Measurements from ENCODE around the gene COL6A2. TPM values are rescaled to one million over a fixed set of nuclear protein-coding genes. Genes with fewer than 3 reads are reported as not detected.

COL6A2 gene
- polyA plus RNA-seq, 1 of the 3 experiments (the other 2 are of a cell fraction) = 108 TPM

GRCh38 chr21:46155514-46156377 lies 57.8 kb downstream of the COL6A2 start, which contains the start of gene FTCD:
Gene FTCD, minus strand, starts transcription at chr21:46155579. Its CDS starts 56 bp downstream, at chr21:46155523.
- no peak within 1 kb of the TSS for H2AFZ ChIP-seq (ENCODE audit: low read depth)
- no peak for DNase-seq
- H3F3A ChIP-seq (replicated peaks; ENCODE audit: insufficient read depth) = no peaks in the 10 kb centered on the region
- WGBS (ENCODE audit: low lambda C conversion rate) = 80% methylated on average over 15 of the region's 34 CpGs
- H3K9ac ChIP-seq = no peak within 1 kb of the TSS
- H3K9me2 ChIP-seq = no peaks in the 10 kb centered on the region
- no peak for TF ChIP-seq POLR2AphosphoS5 (IDR thresholded peaks at IDR 0.05; ENCODE audit: low read depth, low read length)
- TF ChIP-seq RAD21 (IDR thresholded peaks at IDR 0.05; ENCODE audit: low read length) = no peak
- TF ChIP-seq TCF12 (IDR thresholded peaks at IDR 0.05) = no peak
- TF ChIP-seq YY1 (IDR thresholded peaks at IDR 0.05; ENCODE audit: low read depth) = no peak
- TF ChIP-seq RXRA (IDR thresholded peaks at IDR 0.05; ENCODE audit: borderline replicate concordance, low read depth) = no peak
- no peak for TF ChIP-seq EZH2phosphoT487 (IDR thresholded peaks at IDR 0.05; ENCODE audit: borderline replicate concordance, low read depth)
- TF ChIP-seq REST (IDR thresholded peaks at IDR 0.05; ENCODE audit: low read depth, low read length) = no peak
- no peak for TF ChIP-seq EP300 (IDR thresholded peaks at IDR 0.05; ENCODE audit: borderline replicate concordance in 1 of 2, low read depth in 1 of 2, low read length in 1 of 2)
- TF ChIP-seq NRF1 (IDR thresholded peaks at IDR 0.05; ENCODE audit: low read depth, low read length) = no peak
- H3K4me3 ChIP-seq (ENCODE audit: low read depth in 2 of 2, low read length in 1 of 2) = no peak within 1 kb of the TSS
- H3K4me1 ChIP-seq (ENCODE audit: control insufficient read depth in 1 of 2, insufficient read depth in 2 of 2, low read depth in 1 of 2, low read length in 1 of 2) = peaks cover 0 to 4% of the 10 kb centered on the region in 2 experiments; a peak in 2 of 4 replicates
- H3K27ac ChIP-seq (ENCODE audit: low read depth in 2 of 2, low read length in 1 of 2) = no peak within 1 kb of the TSS
- POLR2A ChIA-PET = no interaction called here
- no peaks in the 10 kb centered on the region for H3K36me3 ChIP-seq (replicated peaks in 1 of 2; ENCODE audit: control insufficient read depth in 1 of 2, insufficient read depth in 2 of 2, low read length in 1 of 2)
- no peaks in the 10 kb centered on the region for H3K9me3 ChIP-seq
- no peak within 1 kb of the TSS for H3K4me2 ChIP-seq
- no peaks in the 10 kb centered on the region for H4K20me1 ChIP-seq (ENCODE audit: insufficient read depth)
- CTCF ChIA-PET = interaction anchor here (1.1 kb wide), 1 partner anchor 17 kb away, joined by 3 read pairs; no protein-coding TSS in a partner anchor
- H3K79me2 ChIP-seq (ENCODE audit: insufficient read depth) = no peaks in the 10 kb centered on the region
- no peaks in the 10 kb centered on the region for H3K27me3 ChIP-seq (ENCODE audit: insufficient read depth)

- ChIA-PET POLR2A (no interaction called here), CTCF (no interaction called here)
- DNase-seq = no peak
- H3K4me1 ChIP-seq (ENCODE audit: control insufficient read depth in 1 of 2, insufficient read depth in 2 of 2, low read depth in 1 of 2, low read length in 1 of 2) = peaks cover 0 to 4% of the 10 kb centered on the region in 2 experiments; a peak in 2 of 4 replicates
- H3K9me3 ChIP-seq = no peaks in the 10 kb centered on the region
- H4K20me1 ChIP-seq (ENCODE audit: insufficient read depth) = no peaks in the 10 kb centered on the region
- no peak for TF ChIP-seq SMC3 (IDR thresholded peaks at IDR 0.05; ENCODE audit: low read depth, low read length)
- no peak overlapping the region for H2AFZ ChIP-seq (ENCODE audit: low read depth)
- H3K36me3 ChIP-seq (replicated peaks in 1 of 2; ENCODE audit: control insufficient read depth in 1 of 2, insufficient read depth in 2 of 2, low read length in 1 of 2) = no peaks in the 10 kb centered on the region
- no peaks in the 10 kb centered on the region for H3K9me2 ChIP-seq
- no peaks in the 10 kb centered on the region for H3K27me3 ChIP-seq (ENCODE audit: insufficient read depth)
- H3K79me2 ChIP-seq (ENCODE audit: insufficient read depth) = no peaks in the 10 kb centered on the region
- H3K4me3 ChIP-seq (ENCODE audit: low read depth in 2 of 2, low read length in 1 of 2) = no peak overlapping the region
- 94% methylated on average over 7 of the region's 7 CpGs for WGBS (ENCODE audit: low lambda C conversion rate)
- no peaks in the 10 kb centered on the region for H3F3A ChIP-seq (replicated peaks; ENCODE audit: insufficient read depth)
- H3K9ac ChIP-seq = no peak overlapping the region
- no peak overlapping the region for H3K4me2 ChIP-seq
- no peak overlapping the region for H3K27ac ChIP-seq (ENCODE audit: low read depth in 2 of 2, low read length in 1 of 2)
Measured at GRCh38 chr21:46156378-46156645, 58.4 kb downstream of the COL6A2 start.

Measured in SK-N-SH (cell line).